Epithelial cell of esophagus (primary cell): ENCODE data around the gene CARMIL1.

Source experiments
- DNase-seq: peaks from one replicate; pipeline ENCODE4 v3.0.0; 2010; ENCODE audit warnings: low read depth
- H3K4me3 ChIP-seq: 2 replicates; pipeline ENCODE4 v1.5.1; 2011; ENCODE audit warnings: mild to moderate bottlenecking, low read length, control low read depth
- CTCF ChIP-seq: IDR thresholded peaks from 2 replicates; pipeline ENCODE4 v1.5.1; 2011; ENCODE audit warnings: low read depth, mild to moderate bottlenecking, low read length, control low read depth, inconsistent platforms; ENCODE audit not compliant: insufficient read depth; ENCODE audit errors: missing control alignments

Gene CARMIL1

GRCh38 chr6:25322692-25323091, 43.5 kb downstream of the CARMIL1 start:
- DNase-seq: no peak
- no peak overlapping the region for H3K4me3 ChIP-seq
- TF ChIP-seq CTCF: no peak

GRCh38 chr6:25324066-25324762, 45.0 kb downstream of the CARMIL1 start:
- DNase-seq: no peak
- H3K4me3 ChIP-seq: no peak overlapping the region
- no peak for TF ChIP-seq CTCF

- no peak for TF ChIP-seq CTCF
- no peak for DNase-seq
- H3K4me3 ChIP-seq: no peak overlapping the region
These were observed 47.0 kb downstream of the CARMIL1 start for GRCh38 chr6:25326126-25326525.

- TF ChIP-seq CTCF: no peak
- DNase-seq: no peak
- H3K4me3 ChIP-seq: no peak overlapping the region
These were observed 47.8 kb downstream of the CARMIL1 start for GRCh38 chr6:25326960-25327359.

GRCh38 chr6:25327432-25327831, 48.3 kb downstream of the CARMIL1 start:
- DNase-seq: no peak
- TF ChIP-seq CTCF: no peak
- no peak overlapping the region for H3K4me3 ChIP-seq

- DNase-seq: no peak
- H3K4me3 ChIP-seq: no peak overlapping the region
- no peak for TF ChIP-seq CTCF
These were observed 50.1 kb downstream of the CARMIL1 start for GRCh38 chr6:25329161-25329817.

GRCh38 chr6:25329982-25330381, 50.8 kb downstream of the CARMIL1 start:
- TF ChIP-seq CTCF: no peak
- no peak overlapping the region for H3K4me3 ChIP-seq
- DNase-seq: peak; percentile 25
